Stimulated activated CD8-positive, alpha-beta memory T cell treated with anti-CD3 and anti-CD28 coated beads, Interleukin-15, amount 100 ng/mL, for 24 hours (primary cell): Measurements from ENCODE around the gene RPL27A.

Source experiments
- DNase-seq: peaks from one replicate; pipeline ENCODE4 v3.0.0-alpha.2; 2020; ENCODE audit warnings: low read depth

The RPL27A gene

GRCh38 chr11:8721609-8722500 is 39.3 kb downstream of the RPL27A start:
- DNase-seq = no peak

GRCh38 chr11:8722809-8723208 is 40.2 kb downstream of the RPL27A start:
- no peak for DNase-seq

- DNase-seq = no peak
These were observed 41.1 kb downstream of the RPL27A start for GRCh38 chr11:8723711-8724110.

- DNase-seq = no peak
These were observed 42.1 kb downstream of the RPL27A start for GRCh38 chr11:8724682-8725081.

- DNase-seq = no peak
These were observed 43.8 kb downstream of the RPL27A start for GRCh38 chr11:8726395-8726794.

GRCh38 chr11:8728563-8728962 is 46.0 kb downstream of the RPL27A start:
- no peak for DNase-seq

- no peak for DNase-seq
These were observed 46.5 kb downstream of the RPL27A start for GRCh38 chr11:8729067-8729466.

- DNase-seq = no peak
These were observed 47.5 kb downstream of the RPL27A start for GRCh38 chr11:8729837-8730696.

GRCh38 chr11:8730697-8731020 is 48.1 kb downstream of the RPL27A start:
- DNase-seq = no peak

- no peak for DNase-seq
These were observed 49.2 kb downstream of the RPL27A start for GRCh38 chr11:8731647-8732323.

GRCh38 chr11:8732324-8732670 is 49.7 kb downstream of the RPL27A start:
- no peak for DNase-seq

GRCh38 chr11:8732748-8733241 is 50.2 kb downstream of the RPL27A start:
- DNase-seq = no peak

- no peak for DNase-seq
These were observed 51.3 kb downstream of the RPL27A start for GRCh38 chr11:8733852-8734251.

- DNase-seq = no peak
These were observed 52.5 kb downstream of the RPL27A start for GRCh38 chr11:8735094-8735493.

GRCh38 chr11:8739309-8739793 is 56.8 kb downstream of the RPL27A start:
- no peak for DNase-seq
